ENCODE data around the gene IRF4. TPM values are rescaled to one million over a fixed set of nuclear protein-coding genes. Genes with fewer than 3 reads are reported as not detected.

The IRF4 gene
- total RNA-seq, 2 experiments from 2014 or later = 16.9 to 20.8 TPM

GRCh38 chr6:352474-352873 lies 39.1 kb upstream of the IRF4 start:
- Mint-ChIP-seq H3K27me3 (no peaks in the 10 kb centered on the region), H3K4me1 (ENCODE audit: low read depth) (no peaks in the 10 kb centered on the region), H3K36me3 (ENCODE audit: low read depth) (peaks cover 42% of the 10 kb centered on the region), H3K4me3 (no peak overlapping the region), H3K9me3 (no peaks in the 10 kb centered on the region), H3K27ac (no peak overlapping the region)
- POLR2A ChIA-PET = no interaction called here
- Histone ChIP-seq H3K36me3 (ENCODE audit: insufficient read depth, low read length) (peaks cover 12% of the 10 kb centered on the region), H3K27ac (ENCODE audit: low read depth in 1 of 2, low read length in 2 of 2) (no peak overlapping the region), H3K9me3 (ENCODE audit: control insufficient read depth in 1 of 2, insufficient read depth in 1 of 2, low read length in 2 of 2) (peaks cover 0 to 64% of the 10 kb centered on the region in 2 experiments), H3K27me3 (ENCODE audit: control insufficient read depth in 1 of 2, insufficient read depth in 2 of 2, low read length in 2 of 2) (no peaks in the 10 kb centered on the region), H3K4me1 (ENCODE audit: insufficient read depth, low read length) (no peaks in the 10 kb centered on the region), H3K4me3 (ENCODE audit: low read length) (no peak overlapping the region)
- DNase-seq (no peak), ATAC-seq (ENCODE audit: poor library complexity) (no peak)
- CTCF ChIA-PET = no interaction called here
- TF ChIP-seq, protein P1, sequence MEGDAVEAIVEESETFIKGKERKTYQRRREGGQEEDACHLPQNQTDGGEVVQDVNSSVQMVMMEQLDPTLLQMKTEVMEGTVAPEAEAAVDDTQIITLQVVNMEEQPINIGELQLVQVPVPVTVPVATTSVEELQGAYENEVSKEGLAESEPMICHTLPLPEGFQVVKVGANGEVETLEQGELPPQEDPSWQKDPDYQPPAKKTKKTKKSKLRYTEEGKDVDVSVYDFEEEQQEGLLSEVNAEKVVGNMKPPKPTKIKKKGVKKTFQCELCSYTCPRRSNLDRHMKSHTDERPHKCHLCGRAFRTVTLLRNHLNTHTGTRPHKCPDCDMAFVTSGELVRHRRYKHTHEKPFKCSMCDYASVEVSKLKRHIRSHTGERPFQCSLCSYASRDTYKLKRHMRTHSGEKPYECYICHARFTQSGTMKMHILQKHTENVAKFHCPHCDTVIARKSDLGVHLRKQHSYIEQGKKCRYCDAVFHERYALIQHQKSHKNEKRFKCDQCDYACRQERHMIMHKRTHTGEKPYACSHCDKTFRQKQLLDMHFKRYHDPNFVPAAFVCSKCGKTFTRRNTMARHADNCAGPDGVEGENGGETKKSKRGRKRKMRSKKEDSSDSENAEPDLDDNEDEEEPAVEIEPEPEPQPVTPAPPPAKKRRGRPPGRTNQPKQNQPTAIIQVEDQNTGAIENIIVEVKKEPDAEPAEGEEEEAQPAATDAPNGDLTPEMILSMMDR (IDR thresholded peaks at IDR 0.05) = no peak
- intact Hi-C loops (cut with DNase I, micrococcal nuclease) = no loop called here

DNA sequence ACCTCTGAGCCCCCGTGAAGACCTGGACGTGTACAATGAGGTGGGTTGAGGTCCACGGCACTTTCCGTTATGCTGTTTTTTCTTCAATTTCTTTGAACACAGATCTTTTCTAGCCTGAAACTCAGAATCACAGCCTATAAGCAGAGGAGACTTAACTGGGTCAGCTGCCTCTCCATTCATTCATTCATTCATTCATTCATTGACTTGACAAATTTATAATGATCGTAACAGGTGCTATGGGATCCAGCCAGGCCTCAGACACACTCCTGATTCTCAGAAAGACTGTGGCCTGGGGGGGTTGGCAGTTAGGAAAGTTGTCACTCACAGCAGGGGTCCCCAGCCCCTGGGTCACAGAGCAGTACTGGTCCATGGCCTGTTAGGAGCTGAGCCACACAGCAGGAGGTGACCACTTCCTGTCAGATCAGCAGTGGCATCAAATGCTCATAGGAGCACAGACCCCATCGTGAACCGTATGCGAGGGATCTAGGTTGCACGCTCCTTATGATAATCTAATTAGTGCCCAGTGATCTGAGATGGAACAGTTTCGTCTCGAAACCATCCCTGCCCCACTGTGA lies 38.6 kb upstream of the IRF4 start:
- no peaks in the 10 kb centered on the region for H3K27me3 ChIP-seq (ENCODE audit: control insufficient read depth in 1 of 2, insufficient read depth in 2 of 2, low read length in 2 of 2)
- H3K4me1 ChIP-seq (ENCODE audit: insufficient read depth, low read length) = no peaks in the 10 kb centered on the region

GRCh38 chr6:353642-354614 lies 37.6 kb upstream of the IRF4 start:
- POLR2A ChIA-PET = no interaction called here

More for the DNA sequence above, 38.6 kb upstream of the IRF4 start:
- no peak for ATAC-seq (ENCODE audit: poor library complexity)
- Mint-ChIP-seq H3K9me3 (no peaks in the 10 kb centered on the region), H3K27ac (no peak overlapping the region), H3K36me3 (ENCODE audit: low read depth) (peaks cover 37% of the 10 kb centered on the region), H3K27me3 (no peaks in the 10 kb centered on the region), H3K4me1 (ENCODE audit: low read depth) (no peaks in the 10 kb centered on the region), H3K4me3 (no peak overlapping the region)
- peaks cover 12% of the 10 kb centered on the region for H3K36me3 ChIP-seq (ENCODE audit: insufficient read depth, low read length)
- intact Hi-C loops (cut with DNase I, micrococcal nuclease) = no loop called here
- no peak overlapping the region for H3K4me3 ChIP-seq (ENCODE audit: low read length)
- CTCF ChIA-PET = no interaction called here
- DNase-seq = no peak
- TF ChIP-seq, protein P1 (IDR thresholded peaks at IDR 0.05) = no peak
- H3K27ac ChIP-seq (ENCODE audit: low read depth in 1 of 2, low read length in 2 of 2) = no peak overlapping the region
- POLR2A ChIA-PET = no interaction called here
- peaks cover 0 to 67% of the 10 kb centered on the region in 2 experiments for H3K9me3 ChIP-seq (ENCODE audit: control insufficient read depth in 1 of 2, insufficient read depth in 1 of 2, low read length in 2 of 2)

More at GRCh38 chr6:353642-354614, 37.6 kb upstream of the IRF4 start:
- DNase-seq = no peak
- no peaks in the 10 kb centered on the region for H3K9me3 Mint-ChIP-seq
- Histone ChIP-seq H3K27me3 (ENCODE audit: control insufficient read depth in 1 of 2, insufficient read depth in 2 of 2, low read length in 2 of 2) (no peaks in the 10 kb centered on the region), H3K36me3 (ENCODE audit: insufficient read depth, low read length) (peaks cover 4% of the 10 kb centered on the region), H3K4me1 (ENCODE audit: insufficient read depth, low read length) (no peaks in the 10 kb centered on the region), H3K27ac (ENCODE audit: low read depth in 1 of 2, low read length in 2 of 2) (no peak overlapping the region), H3K9me3 (ENCODE audit: control insufficient read depth in 1 of 2, insufficient read depth in 1 of 2, low read length in 2 of 2) (peaks cover 0 to 67% of the 10 kb centered on the region in 2 experiments), H3K4me3 (ENCODE audit: low read length) (no peak overlapping the region)
- H3K36me3 Mint-ChIP-seq (ENCODE audit: low read depth) = peaks cover 28% of the 10 kb centered on the region
- TF ChIP-seq, protein P1 (IDR thresholded peaks at IDR 0.05) = no peak
- no peaks in the 10 kb centered on the region for H3K4me1 Mint-ChIP-seq (ENCODE audit: low read depth)
- CTCF ChIA-PET = no interaction called here
- no peaks in the 10 kb centered on the region for H3K27me3 Mint-ChIP-seq
- ATAC-seq (ENCODE audit: poor library complexity) = no peak
- intact Hi-C loops (cut with DNase I, micrococcal nuclease) = no loop called here
- no peak overlapping the region for H3K4me3 Mint-ChIP-seq
- no peak overlapping the region for H3K27ac Mint-ChIP-seq
